GM19035 (cell line): Measurements from ENCODE around the gene ETS1.

Experiments
- ATAC-seq: cut with Tn5 transposase; IDR thresholded peaks from one replicate; pipeline ENCODE4 v1.9.1; 2021; ENCODE audit not compliant: unreplicated experiment

The ETS1 gene

GRCh38 chr11:128547946-128548648 lies 39.3 kb downstream of the ETS1 start:
- ATAC-seq: no peak

GRCh38 chr11:128546916-128547315 lies 40.4 kb downstream of the ETS1 start:
- no peak for ATAC-seq

GRCh38 chr11:128544471-128545051 lies 42.8 kb downstream of the ETS1 start:
- ATAC-seq: no peak

- no peak for ATAC-seq
Observed at GRCh38 chr11:128540469-128540868, 46.9 kb downstream of the ETS1 start.

- ATAC-seq: no peak
Observed at GRCh38 chr11:128536506-128536905, 50.9 kb downstream of the ETS1 start.

GRCh38 chr11:128535468-128536457 lies 51.6 kb downstream of the ETS1 start:
- ATAC-seq: no peak

GRCh38 chr11:128533472-128533871 lies 53.9 kb downstream of the ETS1 start:
- ATAC-seq: no peak

GRCh38 chr11:128532572-128533091 lies 54.7 kb downstream of the ETS1 start:
- no peak for ATAC-seq

- no peak for ATAC-seq
Observed at GRCh38 chr11:128532016-128532571, 55.3 kb downstream of the ETS1 start.

- no peak for ATAC-seq
Observed at GRCh38 chr11:128531588-128531987, 55.8 kb downstream of the ETS1 start.

- no peak for ATAC-seq
Observed at GRCh38 chr11:128530118-128531074, 57.0 kb downstream of the ETS1 start.

GRCh38 chr11:128528294-128528693 lies 59.1 kb downstream of the ETS1 start:
- ATAC-seq: no peak

- no peak for ATAC-seq
Observed at GRCh38 chr11:128527046-128527445, 60.3 kb downstream of the ETS1 start.

GRCh38 chr11:128525411-128526243 lies 61.7 kb downstream of the ETS1 start:
- no peak for ATAC-seq

- ATAC-seq: no peak
Observed at GRCh38 chr11:128524172-128524571, 63.2 kb downstream of the ETS1 start.

GRCh38 chr11:128523641-128524040 lies 63.7 kb downstream of the ETS1 start:
- ATAC-seq: no peak

GRCh38 chr11:128522943-128523518 lies 64.3 kb downstream of the ETS1 start:
- ATAC-seq: no peak

GRCh38 chr11:128522055-128522942 lies 65.1 kb downstream of the ETS1 start:
- peak; percentile 77 for ATAC-seq
